GM12891 (cell line): ENCODE results near the gene YARS2.

ENCODE experiments used
- PAX5 ChIP-seq: IDR thresholded peaks from 2 replicates; pipeline ENCODE4 v1.6.1; 2011; ENCODE audit warnings: low read length, moderate library complexity, mild to moderate bottlenecking; ENCODE audit not compliant: insufficient read depth, severe bottlenecking
- POLR2A ChIP-seq: IDR thresholded peaks from 2 replicates; pipeline ENCODE4 v1.6.1; 2011; ENCODE audit warnings: low read depth, low read length, control low read depth
- POLR2AphosphoS5 ChIP-seq: IDR thresholded peaks from 2 replicates; pipeline ENCODE4 v1.6.1; 2011; ENCODE audit warnings: low read depth, low read length, control low read depth
- POU2F2 ChIP-seq: IDR thresholded peaks from 2 replicates; pipeline ENCODE4 v1.6.1; 2011; ENCODE audit warnings: low read depth, mild to moderate bottlenecking, control low read depth, low read length, moderate library complexity
- SPI1 ChIP-seq: IDR thresholded peaks from 2 replicates; pipeline ENCODE4 v1.6.1; 2011; ENCODE audit warnings: low read depth, low read length, control low read depth
- TAF1 ChIP-seq: IDR thresholded peaks from 2 replicates; pipeline ENCODE4 v1.6.1; 2011; ENCODE audit warnings: low read depth, low read length, control low read depth

GRCh38 chr12:32702473-32702872 lies 53.2 kb downstream of the YARS2 start:
- no peak for TF ChIP-seq POLR2A
- TF ChIP-seq TAF1: no peak
- no peak for TF ChIP-seq POLR2AphosphoS5
- no peak for TF ChIP-seq SPI1
- TF ChIP-seq PAX5: no peak
- TF ChIP-seq POU2F2: no peak
